NCI-H2227 treated with DMSO at 0.1 percent for 48 hours (cell line): ENCODE measurements around the gene RAP2B.
"Not testable (repeated sequence)": the region's sequence is repeated elsewhere in the genome, so short reads cannot be mapped to it uniquely, and the experiment has no call there.

Experiments used
- DNase-seq: peaks from one replicate; lab custom pipeline; 2025; lab: John Stamatoyannopoulos, UW

RAP2B gene

DNA sequence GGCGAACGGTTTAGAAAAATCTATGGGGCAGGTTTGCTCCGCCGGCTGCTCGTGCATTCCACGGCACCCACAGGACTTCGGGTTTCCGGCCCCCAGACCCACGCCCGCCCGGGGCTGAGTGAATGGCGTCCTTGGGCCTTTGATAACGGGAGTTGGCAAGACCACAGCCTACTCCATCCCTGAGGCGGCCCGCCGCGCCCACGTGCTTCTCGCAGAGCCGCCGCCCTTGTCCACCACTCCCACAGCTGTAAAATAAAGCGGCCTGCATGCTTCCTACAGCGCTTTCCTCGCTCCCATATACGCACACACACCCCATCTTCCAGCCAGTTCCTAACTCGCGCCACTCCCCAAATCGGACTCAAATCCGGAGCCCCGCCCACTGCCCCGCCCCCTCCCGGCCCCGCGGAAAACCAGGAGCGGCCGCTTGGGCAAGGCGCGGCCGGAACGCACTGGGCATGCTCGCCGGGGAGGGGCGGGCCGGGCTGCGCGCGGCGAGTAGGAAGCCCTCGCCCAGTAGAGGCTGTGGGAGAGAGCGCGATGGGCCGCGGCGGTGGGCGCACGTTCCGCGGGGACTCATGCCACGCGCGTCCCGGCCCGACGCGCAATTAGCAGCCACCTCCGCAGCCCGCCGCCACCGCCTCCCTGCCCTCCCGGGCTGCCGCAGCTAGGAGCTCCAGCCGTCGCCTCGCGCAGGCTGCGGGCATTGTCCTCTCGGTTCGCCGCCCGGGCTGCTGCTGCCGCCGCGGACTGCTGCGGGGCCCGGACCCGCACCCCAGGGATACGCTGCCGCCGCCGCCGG lies at the start of gene RAP2B:
Gene RAP2B, plus strand, starts transcription at position 513 of the 799 bp plus-strand sequence. CDS start 468 bp downstream, outside the sequence.
- peak; percentile 66 for DNase-seq

DNA sequence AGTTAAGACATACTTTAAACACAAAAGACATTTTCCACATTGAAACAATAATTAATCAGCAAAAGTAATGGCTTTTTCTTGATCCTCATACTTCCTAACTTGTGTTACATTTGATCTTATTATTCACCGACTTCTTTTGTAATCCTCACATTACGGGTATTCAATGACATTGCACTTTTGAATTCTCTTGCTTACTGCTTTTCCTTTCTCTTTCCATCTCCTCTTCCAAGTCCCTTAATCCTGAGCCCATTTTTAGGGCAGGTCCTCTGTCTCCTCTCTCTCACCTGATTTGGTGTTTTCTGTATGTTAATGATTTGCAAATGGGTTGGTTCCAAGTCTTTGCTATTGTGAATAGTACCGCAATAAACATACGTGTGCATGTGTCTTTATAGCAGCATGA lies 48.5 kb upstream of the RAP2B start:
- DNase-seq, result no peak

DNA sequence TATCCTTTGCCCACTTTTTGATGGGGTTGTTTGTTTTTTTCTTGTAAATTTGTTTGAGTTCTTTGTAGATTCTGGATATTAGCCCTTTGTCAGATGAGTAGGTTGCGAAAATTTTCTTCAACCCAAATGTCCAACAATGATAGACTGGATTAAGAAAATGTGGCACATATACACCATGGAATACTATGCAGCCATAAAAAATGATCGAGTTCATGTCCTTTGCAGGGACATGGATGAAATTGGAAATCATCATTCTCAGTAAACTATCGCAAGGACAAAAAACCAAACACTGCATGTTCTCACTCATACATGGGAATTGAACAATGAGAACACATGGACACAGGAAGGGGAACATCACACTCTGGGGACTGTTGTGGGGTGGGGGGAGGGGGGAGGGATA lies 47.8 kb upstream of the RAP2B start:
- not testable (repeated sequence) for DNase-seq

DNA sequence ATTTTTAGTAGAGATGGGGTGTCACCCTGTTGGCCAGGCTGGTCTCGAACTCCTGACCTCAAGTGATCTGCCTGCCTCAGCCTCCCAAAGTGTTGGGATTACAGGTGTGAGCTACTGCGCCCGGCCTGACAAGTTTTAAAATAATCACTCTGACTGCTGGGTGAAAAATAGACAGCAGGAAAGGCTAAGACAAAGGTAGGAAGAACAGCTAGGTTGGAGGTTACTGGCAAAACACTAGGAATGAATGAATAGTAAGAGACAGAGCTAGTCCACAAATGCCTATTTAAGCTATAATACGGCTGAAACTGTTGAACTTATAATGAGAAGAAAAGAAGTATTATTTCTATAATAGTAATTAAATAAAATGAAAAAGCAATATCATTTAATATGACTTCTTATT lies 46.7 kb upstream of the RAP2B start:
- DNase-seq, result no peak

- DNase-seq, result no peak
These were observed 34.2 kb upstream of the RAP2B start for GRCh38 chr3:153127788-153128187.

DNA sequence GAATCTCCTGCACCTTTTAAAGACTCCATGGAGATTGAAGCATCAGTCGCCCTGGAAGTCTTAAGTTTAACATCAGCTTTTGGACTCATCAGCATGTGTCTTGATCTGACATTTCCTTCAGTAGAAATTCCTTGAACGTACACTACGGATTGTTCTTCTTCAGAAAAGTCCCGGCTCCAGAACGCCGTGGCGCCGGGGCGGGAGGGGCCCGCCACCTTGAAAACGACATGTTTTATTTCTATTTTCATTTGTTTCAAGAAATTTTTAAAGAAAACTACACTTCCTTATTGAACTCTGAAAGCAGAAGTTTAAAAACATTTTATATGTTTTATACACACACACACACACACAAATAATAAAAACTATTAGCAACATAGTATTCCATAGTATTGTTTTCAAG lies 32.6 kb upstream of the RAP2B start:
- no peak for DNase-seq

GRCh38 chr3:153129866-153130265 lies 32.2 kb upstream of the RAP2B start:
- no peak for DNase-seq

DNA sequence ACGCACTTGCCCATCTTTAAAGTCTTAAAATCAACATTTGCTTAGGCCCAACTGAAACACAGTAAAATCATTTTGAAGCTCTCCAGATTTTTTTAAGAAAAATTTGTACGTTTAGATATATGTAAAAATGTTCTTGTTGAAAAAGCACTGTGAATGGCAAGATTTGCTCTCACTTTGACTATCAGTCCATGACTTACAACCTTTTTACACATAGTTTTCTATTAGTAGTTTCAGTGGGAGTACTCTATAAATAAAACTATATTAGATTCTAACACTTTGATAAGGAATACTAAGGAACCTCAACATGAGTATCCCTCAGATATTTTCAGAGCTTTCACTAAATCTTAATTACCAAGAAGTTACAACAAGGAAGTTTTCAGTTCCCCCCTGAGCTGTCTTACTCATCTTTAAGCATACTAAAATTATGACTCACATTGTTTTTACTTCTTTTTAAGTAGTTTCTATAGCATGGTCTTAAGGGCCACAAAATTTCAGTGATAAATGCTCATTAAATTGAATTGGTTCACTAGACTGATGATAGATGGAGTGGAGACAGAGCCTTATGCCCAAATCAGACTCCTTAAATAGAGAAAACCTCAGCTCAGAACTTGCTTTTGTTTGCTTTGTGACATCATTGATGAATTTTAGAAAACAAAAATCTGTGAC lies 31.6 kb upstream of the RAP2B start:
- DNase-seq, result no peak

DNA sequence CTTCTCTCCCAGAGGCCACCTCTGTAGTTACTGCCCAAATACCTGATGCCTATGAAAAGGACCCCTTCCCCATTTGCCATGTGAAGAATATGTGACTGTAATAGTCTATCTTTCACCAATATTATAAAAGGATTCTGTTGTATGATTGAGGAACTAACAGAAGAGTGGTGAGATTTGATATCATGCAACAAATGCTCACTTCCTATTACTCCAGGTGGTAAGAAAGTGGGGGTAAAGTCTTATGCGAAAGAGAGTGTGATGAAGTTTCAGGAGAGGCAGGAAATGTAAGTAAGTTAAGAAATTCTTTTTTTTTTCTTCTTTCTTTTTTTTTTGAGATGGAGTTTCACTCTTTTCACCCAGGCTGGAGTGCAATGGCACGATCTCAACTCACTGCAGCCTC lies 24.4 kb upstream of the RAP2B start:
- DNase-seq, result no peak

GRCh38 chr3:153138276-153139210 lies 23.5 kb upstream of the RAP2B start:
- DNase-seq, result no peak

- DNase-seq, result no peak
These were observed 19.1 kb upstream of the RAP2B start for GRCh38 chr3:153142961-153143360.

DNA sequence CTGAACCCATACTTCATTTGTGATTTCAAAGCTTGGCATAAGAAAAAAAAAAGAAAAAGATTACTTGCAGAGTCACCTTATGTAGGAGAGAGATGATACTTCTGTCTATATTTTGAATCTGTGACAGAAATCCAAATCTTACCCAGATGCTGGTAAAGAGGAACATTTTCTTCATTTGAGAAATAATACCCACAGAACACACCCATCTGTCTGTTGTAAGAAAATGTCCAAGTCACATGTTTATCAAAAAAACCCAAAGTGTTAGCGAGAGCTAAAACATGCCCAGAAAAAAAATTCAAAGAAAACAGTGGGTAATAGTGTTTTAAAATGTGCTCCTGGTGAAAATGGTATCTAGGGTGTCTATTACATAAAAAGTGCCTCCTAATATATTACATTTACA lies 18.0 kb upstream of the RAP2B start:
- DNase-seq, result no peak

- no peak for DNase-seq
These were observed 17.2 kb upstream of the RAP2B start for GRCh38 chr3:153144779-153145178.

- DNase-seq, result no peak
These were observed 16.6 kb upstream of the RAP2B start for GRCh38 chr3:153145454-153145853.

- DNase-seq, result no peak
These were observed 15.6 kb upstream of the RAP2B start for GRCh38 chr3:153146191-153147053.

DNA sequence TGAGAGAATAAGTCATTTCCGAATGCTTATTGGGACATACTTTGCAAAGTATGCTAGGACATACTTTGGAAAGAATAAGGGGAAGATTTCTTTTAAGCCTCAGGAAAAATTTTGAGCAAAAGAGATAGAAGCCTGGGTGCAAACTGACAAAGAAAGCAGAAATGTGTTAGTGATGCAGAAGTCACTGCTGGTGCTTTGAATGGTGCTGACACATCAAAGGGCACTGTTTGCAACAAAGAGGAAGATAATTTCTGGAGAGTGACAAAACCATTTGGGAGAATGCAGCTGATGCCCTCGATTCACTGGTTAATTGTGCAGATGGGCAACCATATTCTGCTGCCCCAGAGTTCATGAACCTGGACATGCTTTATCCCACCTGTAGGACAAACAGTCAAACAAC lies 11.0 kb upstream of the RAP2B start:
- no peak for DNase-seq

GRCh38 chr3:153155786-153156185 lies 6.2 kb upstream of the RAP2B start:
- DNase-seq, result not testable (repeated sequence)

GRCh38 chr3:153158189-153158588 lies 3.8 kb upstream of the RAP2B start:
- DNase-seq, result no peak

DNA sequence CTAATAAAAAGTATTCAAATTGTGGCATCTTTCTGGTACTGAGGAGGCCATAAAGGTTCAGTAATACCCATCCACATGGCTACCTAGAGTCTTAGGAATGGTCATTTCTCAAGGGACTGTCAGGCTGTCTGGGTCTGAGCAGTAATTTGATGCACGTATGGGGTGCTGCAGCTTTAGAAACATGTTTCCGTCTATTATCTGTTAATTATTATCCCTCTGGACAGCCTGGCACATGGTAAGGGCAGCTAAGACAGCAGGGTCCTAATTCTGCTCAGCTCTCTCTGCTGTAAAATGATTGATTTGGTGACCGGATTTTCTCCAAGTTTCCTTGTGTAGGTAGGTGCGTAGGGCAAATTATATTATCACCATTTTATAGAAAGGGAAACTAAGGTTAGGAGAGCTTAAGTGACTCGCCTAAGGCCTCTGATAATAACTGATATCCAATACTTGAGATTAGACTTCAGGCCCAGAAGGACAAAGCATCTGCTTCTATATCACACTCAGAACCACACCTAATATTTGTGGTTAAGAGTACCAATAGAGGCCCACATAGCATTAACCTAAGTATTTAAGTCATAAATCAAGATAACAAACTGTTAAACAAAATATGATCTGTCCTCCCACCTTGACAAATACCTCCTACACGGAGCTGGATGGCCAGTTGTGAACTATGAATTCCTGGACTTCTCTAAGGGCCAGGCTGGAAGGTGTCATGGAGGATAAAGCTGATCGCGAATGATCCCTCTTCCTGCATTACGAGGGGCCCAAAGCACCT lies 2.9 kb upstream of the RAP2B start:
- no peak for DNase-seq

DNA sequence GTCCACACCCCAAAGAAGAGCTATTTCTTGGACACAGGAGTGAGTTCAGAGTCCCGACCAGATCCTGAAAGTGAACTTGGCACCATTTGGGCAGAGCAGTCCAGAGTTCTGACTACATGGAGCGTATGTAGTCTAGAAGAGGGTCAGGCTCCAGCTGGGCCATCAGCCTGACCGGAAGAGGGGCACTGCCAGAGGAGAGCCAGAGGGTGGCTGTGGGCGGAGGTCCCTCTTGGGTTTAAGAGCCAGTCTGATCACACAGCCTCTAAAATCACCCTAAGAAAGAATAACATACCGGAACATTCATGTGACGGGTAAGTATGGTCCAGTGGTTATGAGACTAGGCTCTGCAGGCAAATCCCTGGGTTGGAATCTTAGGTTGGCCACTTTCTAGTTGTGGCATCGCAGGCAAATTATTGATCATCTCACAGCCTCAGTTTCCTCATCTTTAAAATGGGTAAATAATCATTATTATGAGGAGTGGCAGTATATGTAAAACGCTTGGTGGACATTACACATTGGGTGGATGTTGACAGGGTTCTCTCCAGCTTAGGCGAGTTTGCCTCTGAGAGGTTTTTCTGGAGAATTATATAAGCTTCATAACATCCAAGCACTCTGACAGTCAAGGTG lies 2.1 kb upstream of the RAP2B start:
- no peak for DNase-seq
